AG09319 (cell line): Measurements from ENCODE around the gene AFF1.
A peak's percentile ranks its signal among the peaks of the same experiment; 100 is the strongest.
"Not testable (repeated sequence)": the region's sequence is repeated elsewhere in the genome, so short reads cannot be mapped to it uniquely, and the experiment has no call there.

Experiments
- DNase-seq: peaks from one replicate; pipeline ENCODE4 v3.0.0-alpha.2; 2010; ENCODE audit warnings: low read depth; ENCODE audit errors: extremely low read depth
- CTCF ChIP-seq: IDR thresholded peaks from 2 replicates; pipeline ENCODE4 v1.5.1; 2011; ENCODE audit warnings: low read depth, mild to moderate bottlenecking, inconsistent platforms, low read length, moderate library complexity

The AFF1 gene

GRCh38 chr4:87067124-87067885 lies 132.5 kb downstream of the AFF1 start:
- TF ChIP-seq CTCF = no peak
- peak; percentile 59 for DNase-seq

GRCh38 chr4:87068583-87069021 lies 133.8 kb downstream of the AFF1 start:
- no peak for DNase-seq
- no peak for TF ChIP-seq CTCF

- DNase-seq = no peak
- TF ChIP-seq CTCF = no peak
Measured at GRCh38 chr4:87069037-87069742, 134.4 kb downstream of the AFF1 start.

GRCh38 chr4:87071401-87071800 lies 136.6 kb downstream of the AFF1 start:
- DNase-seq = no peak
- no peak for TF ChIP-seq CTCF

GRCh38 chr4:87072545-87072944 lies 137.7 kb downstream of the AFF1 start:
- DNase-seq = not testable (repeated sequence)

- DNase-seq = no peak
Measured at GRCh38 chr4:87073199-87074120, 138.6 kb downstream of the AFF1 start.

More at GRCh38 chr4:87073199-87074120, 138.6 kb downstream of the AFF1 start:
- no peak for TF ChIP-seq CTCF
